Stomach (tissue), 4 donors: ENCODE data around the gene PACC1.

Source experiments
- EP300 ChIP-seq: sonication (generic); formaldehyde crosslinking; IDR thresholded peaks from one replicate; pipeline ENCODE4 v1.6.1; 2017; ENCODE audit warnings: antibody characterized with exemption
- POLR2A ChIP-seq, 4 donors: fragments of 450-650 bp; IDR thresholded peaks; one replicate each; pipeline ENCODE4 v1.6.1; 2016; ENCODE audit warnings: antibody characterized with exemption in 4 of 4, control low read depth in 2 of 4, mild to moderate bottlenecking in 1 of 4, moderate library complexity in 1 of 4
- TF ChIP-seq, protein P1 (sequence below), 7 experiments: fragments of 450-650 bp in 4 of 7; fragments of 200-600 bp in 3 of 7; sonication (generic) in 3 of 7; IDR thresholded peaks; one replicate each; pipeline ENCODE4 v1.5.1; 2016 to 2019; ENCODE audit warnings: antibody characterized with exemption in 7 of 7, control low read depth in 2 of 7, mild to moderate bottlenecking in 1 of 7

DNA sequence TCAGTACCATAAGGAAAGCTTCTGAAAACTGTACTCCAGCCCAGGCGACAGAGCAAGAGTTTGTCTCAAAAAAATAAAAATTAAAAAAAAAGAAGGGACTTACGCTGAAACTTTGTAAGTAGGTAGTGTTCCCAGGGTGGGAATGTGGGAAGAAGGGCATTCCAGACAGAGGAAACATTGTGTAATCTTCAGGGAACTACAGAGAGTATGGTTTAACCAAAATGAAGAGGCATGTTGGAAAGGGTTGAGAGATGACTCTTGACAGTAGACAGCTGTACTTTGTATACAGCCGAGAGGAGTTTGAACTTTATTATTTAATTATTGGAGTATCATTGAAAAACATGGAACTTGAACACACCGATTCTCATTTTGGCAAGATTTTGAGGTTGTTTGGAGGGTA is 86.4 kb downstream of the PACC1 start:
- TF ChIP-seq POLR2A (IDR thresholded peaks at IDR 0.05) (no peak), EP300 (no peak)
- TF ChIP-seq, protein P1, sequence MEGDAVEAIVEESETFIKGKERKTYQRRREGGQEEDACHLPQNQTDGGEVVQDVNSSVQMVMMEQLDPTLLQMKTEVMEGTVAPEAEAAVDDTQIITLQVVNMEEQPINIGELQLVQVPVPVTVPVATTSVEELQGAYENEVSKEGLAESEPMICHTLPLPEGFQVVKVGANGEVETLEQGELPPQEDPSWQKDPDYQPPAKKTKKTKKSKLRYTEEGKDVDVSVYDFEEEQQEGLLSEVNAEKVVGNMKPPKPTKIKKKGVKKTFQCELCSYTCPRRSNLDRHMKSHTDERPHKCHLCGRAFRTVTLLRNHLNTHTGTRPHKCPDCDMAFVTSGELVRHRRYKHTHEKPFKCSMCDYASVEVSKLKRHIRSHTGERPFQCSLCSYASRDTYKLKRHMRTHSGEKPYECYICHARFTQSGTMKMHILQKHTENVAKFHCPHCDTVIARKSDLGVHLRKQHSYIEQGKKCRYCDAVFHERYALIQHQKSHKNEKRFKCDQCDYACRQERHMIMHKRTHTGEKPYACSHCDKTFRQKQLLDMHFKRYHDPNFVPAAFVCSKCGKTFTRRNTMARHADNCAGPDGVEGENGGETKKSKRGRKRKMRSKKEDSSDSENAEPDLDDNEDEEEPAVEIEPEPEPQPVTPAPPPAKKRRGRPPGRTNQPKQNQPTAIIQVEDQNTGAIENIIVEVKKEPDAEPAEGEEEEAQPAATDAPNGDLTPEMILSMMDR (IDR thresholded peaks at IDR 0.05), result no peak
